Measurements from ENCODE around the gene TYRO3.
"Not testable (repeated sequence)": the region's sequence is repeated elsewhere in the genome, so short reads cannot be mapped to it uniquely, and the experiment has no call there.

Gene TYRO3

GRCh38 chr15:41568350-41569017 is 9.5 kb downstream of the TYRO3 start:
- TF ChIP-seq CTCF (IDR thresholded peaks at IDR 0.05; ENCODE audit: low read depth, low read length, missing control alignments) = no peak
- DNase-seq (ENCODE audit: low read depth) = no peak
- H3K4me3 ChIP-seq (ENCODE audit: low read depth, low read length) = no peak overlapping the region
- in situ Hi-C loops (cut with HindIII; ENCODE audit: low sequenced_read_pairs) = no loop called here

GRCh38 chr15:41569232-41569631 is 10.2 kb downstream of the TYRO3 start:
- DNase-seq (ENCODE audit: low read depth); H3K4me3 ChIP-seq (ENCODE audit: low read depth, low read length); in situ Hi-C loops (cut with HindIII; ENCODE audit: low sequenced_read_pairs): not testable (repeated sequence)

GRCh38 chr15:41570764-41571163 is 11.8 kb downstream of the TYRO3 start:
- DNase-seq (ENCODE audit: low read depth) = no peak
- H3K4me3 ChIP-seq (ENCODE audit: low read depth, low read length) = no peak overlapping the region
- no peak for TF ChIP-seq CTCF (IDR thresholded peaks at IDR 0.05; ENCODE audit: low read depth, low read length, missing control alignments)
- in situ Hi-C loops (cut with HindIII; ENCODE audit: low sequenced_read_pairs) = no loop called here

GRCh38 chr15:41571948-41572347 is 12.9 kb downstream of the TYRO3 start:
- no peak for DNase-seq (ENCODE audit: low read depth)
- H3K4me3 ChIP-seq (ENCODE audit: low read depth, low read length) = no peak overlapping the region
- TF ChIP-seq CTCF (IDR thresholded peaks at IDR 0.05; ENCODE audit: low read depth, low read length, missing control alignments) = no peak
- in situ Hi-C loops (cut with HindIII; ENCODE audit: low sequenced_read_pairs) = no loop called here

- no peak for DNase-seq (ENCODE audit: low read depth)
- H3K4me3 ChIP-seq (ENCODE audit: low read depth, low read length) = no peak overlapping the region
- in situ Hi-C loops (cut with HindIII; ENCODE audit: low sequenced_read_pairs) = no loop called here
- no peak for TF ChIP-seq CTCF (IDR thresholded peaks at IDR 0.05; ENCODE audit: low read depth, low read length, missing control alignments)
Measured at GRCh38 chr15:41572866-41573265, 13.9 kb downstream of the TYRO3 start.

GRCh38 chr15:41573396-41573795 is 14.4 kb downstream of the TYRO3 start:
- TF ChIP-seq CTCF (IDR thresholded peaks at IDR 0.05; ENCODE audit: low read depth, low read length, missing control alignments) = no peak
- in situ Hi-C loops (cut with HindIII; ENCODE audit: low sequenced_read_pairs) = no loop called here
- no peak for DNase-seq (ENCODE audit: low read depth)
- H3K4me3 ChIP-seq (ENCODE audit: low read depth, low read length) = no peak overlapping the region

- TF ChIP-seq CTCF (IDR thresholded peaks at IDR 0.05; ENCODE audit: low read depth, low read length, missing control alignments) = no peak
- DNase-seq (ENCODE audit: low read depth) = no peak
- H3K4me3 ChIP-seq (ENCODE audit: low read depth, low read length) = no peak overlapping the region
- in situ Hi-C loops (cut with HindIII; ENCODE audit: low sequenced_read_pairs) = no loop called here
Measured at GRCh38 chr15:41574158-41574557, 15.1 kb downstream of the TYRO3 start.

Data from astrocyte of the cerebellum (primary cell).